GM18498 (cell line): Measurements from ENCODE around the gene OR1C1.
"Not testable (repeated sequence)": the region's sequence is repeated elsewhere in the genome, so short reads cannot be mapped to it uniquely, and the experiment has no call there.

Experiments used
- ATAC-seq: cut with Tn5 transposase; IDR thresholded peaks from one replicate; pipeline ENCODE4 v1.9.1; 2021; ENCODE audit warnings: mild to moderate bottlenecking, moderate library complexity; ENCODE audit not compliant: unreplicated experiment

OR1C1 gene

DNA sequence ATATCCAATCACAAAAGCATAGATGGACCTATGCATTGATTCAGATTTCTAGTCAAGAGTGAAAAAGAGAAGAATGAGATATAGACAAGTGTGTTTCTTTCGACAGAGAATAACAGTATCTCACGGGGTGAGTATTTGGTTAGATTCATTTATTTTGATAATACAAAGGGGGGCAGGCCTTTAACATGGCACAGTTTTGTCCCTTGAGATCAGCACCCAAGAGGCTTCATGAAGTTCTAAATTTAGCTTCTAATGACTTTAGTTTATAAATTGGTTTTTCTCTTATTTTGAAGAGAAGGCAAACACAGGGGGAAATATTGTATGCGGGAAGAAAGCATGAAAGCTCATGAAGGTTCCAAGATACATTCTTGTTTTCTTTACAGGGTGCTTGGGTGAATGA lies at the start of gene OR1C1:
TSS of gene OR1C1 (minus strand) at position 101 of the 400 bp plus-strand sequence. CDS start 2,150 bp downstream, outside the sequence.
- no peak for ATAC-seq

- no peak for ATAC-seq
Observed at GRCh38 chr1:247797518-247797917, 37.2 kb upstream of the OR1C1 start.

- ATAC-seq, result no peak
Observed at GRCh38 chr1:247769603-247770002, 9.2 kb upstream of the OR1C1 start.

DNA sequence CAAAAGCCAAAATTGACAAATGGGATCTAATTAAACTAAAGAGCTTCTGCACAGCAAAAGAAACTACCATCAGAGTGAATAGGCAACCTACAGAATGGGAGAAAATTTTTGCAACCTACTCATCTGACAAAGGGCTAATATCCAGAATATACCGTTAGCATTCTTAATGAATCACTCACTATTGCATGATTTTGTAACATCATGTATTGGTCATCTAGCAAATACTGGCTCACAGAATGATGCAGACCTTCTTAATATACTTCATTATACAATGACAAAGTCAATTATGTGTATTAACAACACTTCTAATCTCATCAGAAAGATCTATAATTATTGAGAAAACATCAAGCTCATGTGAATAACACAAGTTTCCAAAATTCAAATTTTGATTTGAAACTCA lies 6.0 kb downstream of the OR1C1 start:
- not testable (repeated sequence) for ATAC-seq

GRCh38 chr1:247749870-247750269 lies 10.5 kb downstream of the OR1C1 start:
- ATAC-seq, result no peak

DNA sequence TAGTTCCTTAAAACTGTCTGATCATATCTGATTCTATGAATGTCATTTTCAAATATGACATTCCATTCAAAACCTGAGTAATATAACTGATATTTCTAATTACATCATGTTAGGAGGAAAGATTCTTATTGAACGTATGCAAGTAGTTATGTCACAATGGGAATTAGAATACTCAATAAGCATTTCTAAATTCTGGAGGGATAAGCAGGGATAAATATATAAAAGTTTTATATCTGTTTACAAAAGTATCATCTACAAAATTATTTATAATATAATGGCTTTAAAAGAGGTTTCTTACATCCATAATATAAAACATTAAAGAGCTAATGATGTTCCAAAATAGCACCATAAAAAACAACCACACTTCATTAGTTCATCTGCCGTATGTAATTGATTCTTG lies 12.3 kb downstream of the OR1C1 start, which contains the start of gene OR14A2:
TSS of gene OR14A2 (minus strand) at position 101 of the 400 bp plus-strand sequence.
- ATAC-seq, result no peak

- no peak for ATAC-seq
Observed at GRCh38 chr1:247747616-247748015, 12.7 kb downstream of the OR1C1 start.

GRCh38 chr1:247746391-247746935 lies 13.9 kb downstream of the OR1C1 start:
- ATAC-seq, result no peak

DNA sequence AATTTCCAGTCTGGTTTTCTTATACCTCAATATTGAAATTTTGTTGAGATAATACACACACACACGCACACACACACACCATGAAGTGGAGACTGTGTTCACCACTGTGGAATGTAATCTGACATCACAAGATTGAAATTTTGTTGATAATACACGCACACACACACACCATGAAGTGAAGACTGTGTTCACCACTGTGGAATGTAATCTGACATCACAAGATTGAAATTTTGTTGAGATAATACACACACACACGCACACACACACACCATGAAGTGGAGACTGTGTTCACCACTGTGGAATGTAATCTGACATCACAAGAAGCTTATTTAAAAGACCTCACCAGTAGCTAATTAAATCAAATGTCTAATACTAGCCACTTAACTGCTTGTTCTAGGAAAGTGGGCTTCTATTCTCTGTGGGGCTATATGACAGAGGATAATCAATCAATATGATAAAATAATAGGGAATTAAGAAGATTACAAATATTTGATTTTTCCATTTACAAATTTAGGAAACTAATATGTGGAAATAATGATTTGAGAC lies 18.1 kb downstream of the OR1C1 start:
- ATAC-seq, result not testable (repeated sequence)

- ATAC-seq, result no peak
Observed at GRCh38 chr1:247741756-247742155, 18.6 kb downstream of the OR1C1 start.

DNA sequence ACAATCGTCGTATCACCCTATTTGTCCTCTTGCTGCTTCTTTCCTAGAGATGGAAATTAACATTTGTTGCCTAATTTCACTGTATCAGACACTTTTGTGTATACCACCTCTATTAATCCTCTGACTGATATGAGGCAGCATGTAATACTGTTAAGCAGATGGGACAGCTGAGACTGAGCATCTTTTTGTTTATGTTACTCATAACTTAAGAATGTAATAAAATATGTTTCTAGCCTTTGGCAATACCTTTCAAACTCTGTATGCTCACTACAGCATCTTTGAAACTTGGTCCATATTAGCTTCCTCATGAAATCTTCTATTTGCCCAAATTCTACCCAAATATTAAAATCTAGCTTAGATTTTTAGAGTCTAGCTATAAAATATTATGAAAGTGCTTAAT lies 19.6 kb downstream of the OR1C1 start:
- ATAC-seq, result no peak

GRCh38 chr1:247738315-247738714 lies 22.0 kb downstream of the OR1C1 start, which contains the start of gene OR14K1:
OR14K1 (plus strand) TSS chr1:247738615; CDS start chr1:247738615, 0 bp downstream.
- ATAC-seq, result no peak

DNA sequence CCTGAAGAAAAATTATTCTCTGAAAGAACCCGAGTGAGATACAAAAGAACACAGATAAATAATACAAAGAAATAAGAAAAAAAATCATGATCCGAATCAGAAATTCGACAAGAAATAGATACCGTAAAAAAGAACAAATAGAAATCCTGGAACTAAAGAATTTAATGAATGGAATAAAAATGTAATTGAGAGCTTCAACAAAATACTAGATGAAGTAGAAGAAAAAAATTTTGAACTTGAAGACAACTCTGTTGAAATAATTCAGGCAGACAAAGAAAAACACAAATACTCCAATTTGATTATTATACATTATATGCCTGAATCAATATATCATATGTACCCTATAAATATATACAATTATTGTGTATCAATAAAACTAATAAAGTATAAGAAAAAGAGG lies 39.1 kb downstream of the OR1C1 start:
- ATAC-seq, result no peak

- no peak for ATAC-seq
Observed at GRCh38 chr1:247716546-247716945, 43.8 kb downstream of the OR1C1 start, which contains the start of gene OR6F1. OR6F1 (minus strand) TSS chr1:247716646; CDS start chr1:247712755, 3,891 bp downstream.

- ATAC-seq, result no peak
Observed at GRCh38 chr1:247713753-247714152, 46.6 kb downstream of the OR1C1 start.

DNA sequence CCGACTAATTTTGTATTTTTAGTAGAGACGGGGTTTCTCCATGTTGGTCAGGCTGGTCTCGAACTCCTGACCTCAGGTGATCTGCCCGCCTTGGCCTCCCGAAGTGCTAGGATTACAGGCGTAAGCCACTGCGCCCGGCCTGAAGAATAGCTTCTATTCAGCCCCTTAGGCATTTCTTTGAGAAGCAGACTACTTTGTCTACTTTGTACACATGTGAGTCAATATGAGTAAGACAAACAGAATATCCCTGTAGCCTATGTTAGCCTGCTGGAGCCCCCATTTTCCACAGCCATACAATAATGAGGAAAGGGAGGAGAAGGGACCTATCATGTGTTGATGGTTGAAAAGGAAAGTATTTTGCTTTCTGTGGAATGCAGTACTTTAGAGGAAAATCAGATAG lies 49.7 kb downstream of the OR1C1 start:
- not testable (repeated sequence) for ATAC-seq
